IMR-90 (cell line): ENCODE measurements around the gene ABHD17A.

ENCODE experiments used
- CTCF ChIP-seq: conservative IDR thresholded peaks from 2 replicates; pipeline ENCODE4 v1.5.1; 2012; ENCODE audit warnings: mild to moderate bottlenecking, low read depth, low read length, improper control_type of control experiment
- ELK1 ChIP-seq: fragments of 150-350 bp; IDR thresholded peaks from 2 replicates; pipeline ENCODE4 v1.6.1; 2016; ENCODE audit warnings: low read depth, mild to moderate bottlenecking, low read length, moderate library complexity, borderline replicate concordance
- MXI1 ChIP-seq: IDR thresholded peaks from 2 replicates; pipeline ENCODE4 v1.6.1; 2012; ENCODE audit warnings: low read depth, mild to moderate bottlenecking, low read length, moderate library complexity, borderline replicate concordance
- NFE2L2 ChIP-seq: fragments of 150-350 bp; IDR thresholded peaks from 2 replicates; pipeline ENCODE4 v1.6.1; 2016; ENCODE audit warnings: low read depth, mild to moderate bottlenecking, low read length
- RAD21 ChIP-seq: IDR thresholded peaks from 2 replicates; pipeline ENCODE4 v1.6.1; 2012; ENCODE audit warnings: low read length, improper control_type of control experiment

GRCh38 chr19:1849886-1850398 lies 35.4 kb downstream of the ABHD17A start:
- TF ChIP-seq CTCF (no peak), RAD21 (no peak), ELK1 (no peak), MXI1 (no peak), NFE2L2 (no peak)
